HPDE6-E6E7 (cell line): Measurements from ENCODE around the gene TGM1.
"Not testable (repeated sequence)": the region's sequence is repeated elsewhere in the genome, so short reads cannot be mapped to it uniquely, and the experiment has no call there.

Experiments
- DNase-seq: peaks from one replicate; pipeline ENCODE4 v3.0.0; 2011; ENCODE audit warnings: missing footprints; ENCODE audit errors: extremely low spot score

The TGM1 gene

GRCh38 chr14:24207104-24207551, 55.8 kb downstream of the TGM1 start:
- no peak for DNase-seq

DNA sequence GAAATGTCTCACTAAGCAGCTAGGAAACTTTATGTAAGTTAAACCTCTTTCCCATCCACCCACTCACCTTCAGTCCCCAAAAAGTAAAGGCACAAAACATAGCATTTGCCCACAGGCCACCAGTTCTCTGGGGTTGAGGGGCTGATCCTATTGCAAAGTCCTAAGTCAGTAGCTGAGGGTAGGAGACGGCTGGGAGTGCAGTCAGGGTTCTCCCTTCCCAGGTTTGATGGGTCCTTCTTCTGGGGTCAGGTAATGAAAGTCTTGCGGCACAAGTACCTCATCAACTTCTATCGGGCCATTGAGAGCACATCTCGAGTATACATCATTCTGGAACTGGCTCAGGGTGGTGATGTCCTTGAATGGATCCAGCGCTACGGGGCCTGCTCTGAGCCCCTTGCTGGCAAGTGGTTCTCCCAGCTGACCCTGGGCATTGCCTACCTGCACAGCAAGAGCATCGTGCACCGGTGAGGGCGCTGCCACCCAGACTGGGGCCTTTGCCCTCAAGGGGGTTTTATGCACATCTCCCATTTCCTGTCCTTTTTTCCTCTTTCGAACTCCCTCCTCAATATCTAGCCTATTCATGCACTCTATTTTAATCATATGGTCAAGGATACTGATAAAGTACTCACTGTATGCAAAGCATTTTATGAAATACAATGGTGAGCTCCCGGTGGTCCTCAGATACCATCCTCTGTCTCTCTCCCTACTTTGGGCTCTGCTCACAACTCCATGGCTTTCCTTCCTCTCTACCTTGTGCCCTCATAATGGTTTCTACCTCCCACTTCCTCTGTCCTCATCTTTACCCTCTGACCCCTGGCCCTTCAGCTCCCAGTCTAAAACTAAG, 56.5 kb downstream of the TGM1 start:
- no peak for DNase-seq

DNA sequence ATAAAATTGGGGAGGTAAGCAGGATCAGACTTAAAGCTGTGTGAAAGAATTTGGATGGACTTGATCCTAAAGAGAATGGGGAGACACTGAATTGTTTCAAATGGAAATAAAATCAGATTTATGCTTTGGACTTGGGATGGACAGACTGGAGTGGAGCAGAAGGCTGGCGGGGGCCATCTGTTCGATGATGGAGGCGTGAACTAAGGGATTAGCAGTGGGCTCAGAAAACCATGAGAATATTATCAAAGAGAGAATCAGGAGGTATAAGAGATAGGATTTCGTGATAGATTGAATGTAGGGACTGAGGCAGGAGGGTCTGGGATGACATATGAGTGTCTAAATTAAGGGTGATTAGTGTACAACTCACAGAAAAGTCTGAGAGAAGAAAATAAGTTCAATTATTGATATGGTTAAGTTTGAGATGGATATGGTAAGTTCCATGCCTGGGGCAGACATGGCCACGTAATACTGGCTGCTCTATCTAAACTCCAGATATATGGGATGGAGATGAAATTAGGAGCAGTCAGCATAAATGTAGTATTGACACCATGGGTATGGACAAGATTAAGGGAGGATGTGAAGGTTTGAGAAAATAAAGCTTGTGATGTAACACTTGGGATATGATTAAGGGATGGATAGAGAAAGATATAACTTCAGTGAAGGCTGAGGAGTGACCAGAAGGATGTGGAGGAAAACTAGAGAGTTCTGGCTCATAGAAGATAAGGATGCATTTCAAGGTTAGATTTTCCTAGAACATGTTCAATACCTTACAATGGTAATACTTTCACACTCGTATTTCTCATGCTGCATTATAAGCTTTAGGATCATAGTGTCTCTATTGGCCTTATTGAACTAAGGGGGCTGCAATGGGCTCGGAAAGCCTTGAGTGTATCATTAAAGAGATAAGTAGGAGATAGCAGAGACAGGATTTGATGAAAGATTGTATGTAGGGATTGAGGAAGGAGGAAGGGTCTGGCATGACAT, 58.5 kb downstream of the TGM1 start:
- no peak for DNase-seq

GRCh38 chr14:24203249-24203886, 59.6 kb downstream of the TGM1 start:
- DNase-seq, result not testable (repeated sequence)

DNA sequence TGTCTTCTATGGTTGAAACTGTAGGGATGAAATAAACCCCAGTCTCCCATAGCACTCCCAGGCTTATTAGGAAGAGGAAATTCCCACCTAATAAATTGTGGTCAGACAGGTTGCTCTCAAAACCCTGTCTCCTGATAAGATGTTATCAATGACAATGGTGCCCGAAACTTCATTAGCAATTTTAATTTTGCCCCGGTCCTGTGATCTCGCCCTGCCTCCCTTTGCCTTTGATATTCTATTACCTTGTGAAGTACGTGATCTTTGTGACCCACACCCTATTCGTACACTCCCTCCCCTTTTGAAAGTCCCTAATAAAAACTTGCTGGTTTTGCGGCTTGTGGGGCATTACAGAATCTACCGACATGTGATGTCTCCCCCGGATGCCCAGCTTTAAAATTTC, 60.4 kb downstream of the TGM1 start:
- DNase-seq, result not testable (repeated sequence)
